IMR-90 (cell line): ENCODE measurements around the gene CAST. TPM values are rescaled to one million over a fixed set of nuclear protein-coding genes. Genes with fewer than 3 reads are reported as not detected.

Experiments
- ATAC-seq: fragments of 200-7000 bp; cut with Tn5 transposase; 2 replicates; pipeline ENCODE4 v1.9.1; 2020; ENCODE audit warnings: low read depth, mild to moderate bottlenecking, moderate library complexity
- BruUV-seq: library from RNA; stranded (reverse); fragments of 400-500 nt; replicated peaks from 2 replicates; lab custom pipeline; 2021; lab: Mats Ljungman, UMichigan
- CTCF ChIA-PET: fragments of 300-600 bp; formaldehyde crosslinking; extraction: SDS; loops from one replicate; lab custom pipeline; 2021; ENCODE audit warnings: antibody characterized with exemption; lab: Yijun Ruan, JAX
- POLR2A ChIA-PET: fragments of 300-600 bp; sonication (Branson Sonifier 250); formaldehyde crosslinking; loops from one replicate; lab custom pipeline; 2022; ENCODE audit warnings: antibody characterized with exemption; ENCODE audit not compliant: unreplicated experiment; lab: Charles Lee
- DNase-seq: peaks from one replicate; pipeline ENCODE4 v3.0.0; 2013
- H2AFZ ChIP-seq: replicated peaks from 2 replicates; pipeline ENCODE3; 2013; ENCODE audit warnings: low read length, mild to moderate bottlenecking; ENCODE audit not compliant: poor library complexity
- H2AK5ac ChIP-seq: 2 replicates; pipeline ENCODE4 v1.6.1; 2013; ENCODE audit warnings: low read depth, low read length, inconsistent platforms
- H2AK9ac ChIP-seq: replicated peaks from 2 replicates; pipeline ENCODE3; 2013; ENCODE audit warnings: mild to moderate bottlenecking, low read depth, low read length, moderate library complexity; ENCODE audit not compliant: poor library complexity
- H2BK120ac ChIP-seq: 2 replicates; pipeline ENCODE4 v1.6.1; 2013; ENCODE audit warnings: low read depth, low read length, inconsistent platforms
- H2BK15ac ChIP-seq: 3 replicates; pipeline ENCODE4 v1.6.1; 2013; ENCODE audit warnings: low read depth, low read length, inconsistent platforms
- H2BK20ac ChIP-seq: 2 replicates; pipeline ENCODE4 v1.6.1; 2013; ENCODE audit warnings: low read depth, mild to moderate bottlenecking, inconsistent platforms, low read length, moderate library complexity
- H2BK5ac ChIP-seq: 2 replicates; pipeline ENCODE4 v1.6.1; 2013; ENCODE audit warnings: mild to moderate bottlenecking, low read depth, low read length, inconsistent platforms; ENCODE audit not compliant: poor library complexity, severe bottlenecking
- H3K14ac ChIP-seq: replicated peaks from 2 replicates; pipeline ENCODE4 v1.6.1; 2013; ENCODE audit warnings: low read depth, low read length, inconsistent platforms
- H3K18ac ChIP-seq: 2 replicates; pipeline ENCODE4 v1.6.1; 2013; ENCODE audit warnings: low read depth, low read length, control low read depth
- H3K23ac ChIP-seq: 2 replicates; pipeline ENCODE4 v1.6.1; 2013; ENCODE audit warnings: low read depth, low read length, inconsistent platforms
- H3K27ac ChIP-seq: 2 replicates; pipeline ENCODE4 v1.5.1; 2013; ENCODE audit warnings: mild to moderate bottlenecking, control low read depth, low read length; ENCODE audit not compliant: insufficient read depth
- H3K27me3 ChIP-seq: 2 replicates; pipeline ENCODE4 v1.6.1; 2013; ENCODE audit warnings: low read length; ENCODE audit not compliant: control insufficient read depth, insufficient read depth
- H3K36me3 ChIP-seq: 2 replicates; pipeline ENCODE4 v1.6.1; 2013; ENCODE audit warnings: low read length, mixed read lengths; ENCODE audit not compliant: control insufficient read depth, insufficient read depth
- H3K4ac ChIP-seq: 2 replicates; pipeline ENCODE4 v1.6.1; 2013; ENCODE audit warnings: low read depth, low read length, inconsistent platforms
- H3K4me1 ChIP-seq: 2 replicates; pipeline ENCODE4 v1.6.1; 2013; ENCODE audit warnings: low read length, mixed read lengths; ENCODE audit not compliant: control insufficient read depth, insufficient read depth
- H3K4me2 ChIP-seq: 2 replicates; pipeline ENCODE4 v1.6.1; 2013; ENCODE audit warnings: low read depth, mild to moderate bottlenecking, control low read depth, low read length, moderate library complexity
- H3K4me3 ChIP-seq: 2 replicates; pipeline ENCODE4 v1.5.1; 2013; ENCODE audit warnings: low read depth, mild to moderate bottlenecking, control low read depth, low read length, moderate library complexity; ENCODE audit not compliant: insufficient read depth
- H3K56ac ChIP-seq: 2 replicates; pipeline ENCODE4 v1.6.1; 2013; ENCODE audit warnings: low read length, inconsistent platforms; ENCODE audit not compliant: insufficient read depth; ENCODE audit errors: extremely low read depth
- H3K79me1 ChIP-seq, 2 experiments: 2 replicates each; pipeline ENCODE4 v1.6.1; 2013; ENCODE audit warnings: low read length in 2 of 2, inconsistent platforms in 1 of 2, low read depth in 1 of 2
- H3K9ac ChIP-seq: 2 replicates; pipeline ENCODE4 v1.6.1; 2013; ENCODE audit warnings: low read depth, low read length, control low read depth
- H3K9me1 ChIP-seq: 2 replicates; pipeline ENCODE4 v1.6.1; 2013; ENCODE audit warnings: low read length, inconsistent platforms; ENCODE audit not compliant: insufficient read depth
- H3K9me3 ChIP-seq: 2 replicates; pipeline ENCODE4 v1.6.1; 2013; ENCODE audit warnings: low read length; ENCODE audit not compliant: control insufficient read depth, insufficient read depth
- H4K20me1 ChIP-seq: 2 replicates; pipeline ENCODE4 v1.6.1; 2013; ENCODE audit warnings: low read length, inconsistent platforms; ENCODE audit not compliant: insufficient read depth
- H4K5ac ChIP-seq: 2 replicates; pipeline ENCODE4 v1.6.1; 2013; ENCODE audit warnings: mild to moderate bottlenecking, low read depth, low read length, control low read depth
- H4K8ac ChIP-seq, 2 experiments: 2 replicates each; pipeline ENCODE4 v1.6.1; 2013; ENCODE audit warnings: low read depth in 2 of 2, low read length in 2 of 2, control low read depth in 1 of 2, inconsistent platforms in 1 of 2
- H4K91ac ChIP-seq: 2 replicates; pipeline ENCODE4 v1.6.1; 2013; ENCODE audit warnings: low read depth, low read length, inconsistent platforms; ENCODE audit not compliant: insufficient read depth
- BHLHE40 ChIP-seq: fragments of 150-350 bp; IDR thresholded peaks from 2 replicates; pipeline ENCODE4 v1.6.1; 2016; ENCODE audit warnings: mild to moderate bottlenecking, low read depth, low read length
- MAZ ChIP-seq: IDR thresholded peaks from 2 replicates; pipeline ENCODE4 v1.6.1; 2012; ENCODE audit warnings: low read depth, mild to moderate bottlenecking, low read length, improper control_type of control experiment, moderate library complexity, borderline replicate concordance
- MXI1 ChIP-seq: IDR thresholded peaks from 2 replicates; pipeline ENCODE4 v1.6.1; 2012; ENCODE audit warnings: low read depth, mild to moderate bottlenecking, low read length, moderate library complexity, borderline replicate concordance
- NFE2L2 ChIP-seq: fragments of 150-350 bp; IDR thresholded peaks from 2 replicates; pipeline ENCODE4 v1.6.1; 2016; ENCODE audit warnings: low read depth, mild to moderate bottlenecking, low read length
- POLR2A ChIP-seq: IDR thresholded peaks from 2 replicates; pipeline ENCODE4 v1.6.1; 2012; ENCODE audit warnings: mild to moderate bottlenecking, low read depth, low read length
- RAD21 ChIP-seq: IDR thresholded peaks from 2 replicates; pipeline ENCODE4 v1.6.1; 2012; ENCODE audit warnings: low read length, improper control_type of control experiment
- RCOR1 ChIP-seq: IDR thresholded peaks from 2 replicates; pipeline ENCODE4 v1.6.1; 2012; ENCODE audit warnings: mild to moderate bottlenecking, low read length, improper control_type of control experiment; ENCODE audit not compliant: insufficient replicate concordance
- RFX5 ChIP-seq: IDR thresholded peaks from 2 replicates; pipeline ENCODE4 v1.8.0; 2012; ENCODE audit warnings: low read depth, mild to moderate bottlenecking, low read length, moderate library complexity
- WGBS, 2 experiments: methylation state at CpG; one replicate each; pipeline versions ENCODE4 v1.1.5 to v1.1.7; 2013; ENCODE audit warnings: missing lambda C conversion rate in 2 of 2; ENCODE audit not compliant: insufficient read length in 1 of 2; ENCODE audit errors: extremely low coverage in 2 of 2; 5-methylcytosine and 5-hydroxymethylcytosine counted together
- dilution Hi-C: fragments of 300-500 bp; cut with HindIII; formaldehyde crosslinking; loops from one replicate; pipeline ENCODE4 v1.14.3; 2018; ENCODE audit warnings: low sequenced_read_pairs; ENCODE audit not compliant: unreplicated experiment
- in situ Hi-C: fragments of 300-500 bp; cut with MboI; formaldehyde crosslinking; loops from 3 replicates; pipeline ENCODE4 v1.14.3; 2019; ENCODE audit warnings: low sequenced_read_pairs, inconsistent platforms, mixed read lengths
- intact Hi-C: fragments of 100-400 bp; cut with micrococcal nuclease; formaldehyde crosslinking; loops from 2 replicates; pipeline ENCODE4 v1.10.0; 2022
- polyA plus RNA-seq, 3 experiments: library from polyadenylated mRNA; depleted of rRNA; stranded (reverse); fragments of >200 nt; gene quantifications; 2 replicates each; pipeline ENCODE4 v1.2.3, GENCODE V29; 2012; ENCODE audit warnings: low replicate concordance in 1 of 3
- total RNA-seq: library from RNA; depleted of rRNA; stranded (reverse); fragments of >200 nt; gene quantifications from 2 replicates; pipeline ENCODE4 v1.2.3, GENCODE V29; 2012
- TF ChIP-seq, protein P1 (sequence below): fragments of 150-350 bp; IDR thresholded peaks from 2 replicates; pipeline ENCODE4 v1.6.1; 2017; ENCODE audit warnings: mild to moderate bottlenecking, antibody characterized with exemption, low read length, low read depth
- TF ChIP-seq, protein P2 (sequence below): fragments of 150-350 bp; IDR thresholded peaks from 2 replicates; pipeline ENCODE4 v1.6.1; 2016; ENCODE audit warnings: low read depth, mild to moderate bottlenecking, low read length, moderate library complexity, borderline replicate concordance

CAST gene
- total and polyA plus RNA-seq, 2 of the 4 experiments (the other 2 are of a cell fraction) = 91.3 to 128 TPM

DNA sequence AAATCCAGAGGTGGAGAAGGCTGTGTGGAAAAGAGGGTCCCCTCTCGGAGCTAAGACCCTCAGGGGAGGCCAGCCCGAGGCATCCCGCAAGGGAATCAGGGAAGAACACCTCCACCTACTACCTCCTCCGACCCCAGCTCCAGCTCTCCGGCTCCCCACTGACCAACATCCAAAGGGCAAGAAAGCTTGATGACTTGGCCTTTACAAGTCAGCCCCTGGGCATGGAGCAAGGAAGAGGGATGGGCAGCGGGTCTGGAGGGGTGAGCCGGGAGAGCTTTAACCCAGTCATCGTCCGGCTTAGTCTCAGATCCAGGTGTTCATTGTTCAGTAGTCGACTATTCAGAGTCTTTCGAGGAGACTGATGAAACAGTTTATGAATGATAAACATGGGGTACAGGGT is 113.5 kb downstream of the CAST start:
- POLR2A ChIA-PET = no interaction called here
- Histone ChIP-seq H3K27me3 (no peaks in the 10 kb centered on the region), H2BK15ac (no peak overlapping the region), H4K8ac (no peak overlapping the region), H2AFZ (no peak overlapping the region), H3K9ac (no peak overlapping the region), H4K20me1 (no peaks in the 10 kb centered on the region), H2BK120ac (no peak overlapping the region), H3K9me3 (no peaks in the 10 kb centered on the region), H2BK20ac (no peak overlapping the region), H3K4me3 (no peak overlapping the region), H3K9me1 (no peaks in the 10 kb centered on the region), H4K5ac (no peak overlapping the region), H3K36me3 (peaks cover 21% of the 10 kb centered on the region), H4K91ac (no peak overlapping the region), H3K79me1 (no peaks in the 10 kb centered on the region), H3K23ac (no peak overlapping the region), H3K56ac (no peak overlapping the region), H2BK5ac (no peak overlapping the region), H3K4me1 (peaks cover 2% of the 10 kb centered on the region), H2AK9ac (no peak overlapping the region), H3K18ac (no peak overlapping the region), H3K4ac (no peak overlapping the region), H3K4me2 (no peak overlapping the region), H3K27ac (no peak overlapping the region), H3K14ac (no peak overlapping the region), H2AK5ac (no peak overlapping the region)
- DNase-seq (no peak), ATAC-seq (no peak)
- WGBS, 2 experiments = 100% methylated on average over 4 of the region's 11 CpGs; no CpG with 5 or more reads in 1 of the 2 experiments
- TF ChIP-seq RFX5 = no peak
- TF ChIP-seq POLR2A = no peak
- no peak for TF ChIP-seq MAZ
- TF ChIP-seq, protein P1, sequence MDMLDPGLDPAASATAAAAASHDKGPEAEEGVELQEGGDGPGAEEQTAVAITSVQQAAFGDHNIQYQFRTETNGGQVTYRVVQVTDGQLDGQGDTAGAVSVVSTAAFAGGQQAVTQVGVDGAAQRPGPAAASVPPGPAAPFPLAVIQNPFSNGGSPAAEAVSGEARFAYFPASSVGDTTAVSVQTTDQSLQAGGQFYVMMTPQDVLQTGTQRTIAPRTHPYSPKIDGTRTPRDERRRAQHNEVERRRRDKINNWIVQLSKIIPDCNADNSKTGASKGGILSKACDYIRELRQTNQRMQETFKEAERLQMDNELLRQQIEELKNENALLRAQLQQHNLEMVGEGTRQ = no peak
- TF ChIP-seq, protein P2, sequence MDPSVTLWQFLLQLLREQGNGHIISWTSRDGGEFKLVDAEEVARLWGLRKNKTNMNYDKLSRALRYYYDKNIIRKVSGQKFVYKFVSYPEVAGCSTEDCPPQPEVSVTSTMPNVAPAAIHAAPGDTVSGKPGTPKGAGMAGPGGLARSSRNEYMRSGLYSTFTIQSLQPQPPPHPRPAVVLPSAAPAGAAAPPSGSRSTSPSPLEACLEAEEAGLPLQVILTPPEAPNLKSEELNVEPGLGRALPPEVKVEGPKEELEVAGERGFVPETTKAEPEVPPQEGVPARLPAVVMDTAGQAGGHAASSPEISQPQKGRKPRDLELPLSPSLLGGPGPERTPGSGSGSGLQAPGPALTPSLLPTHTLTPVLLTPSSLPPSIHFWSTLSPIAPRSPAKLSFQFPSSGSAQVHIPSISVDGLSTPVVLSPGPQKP = no peak
- no peak for TF ChIP-seq NFE2L2
- no peak for TF ChIP-seq RCOR1
- no peak for TF ChIP-seq BHLHE40
- no peak for TF ChIP-seq RAD21
- no peak for TF ChIP-seq MXI1
- BruUV-seq = no TSS peak
- CTCF ChIA-PET = no interaction called here
- dilution Hi-C loops (loop anchor here (25.0 kb wide), 1 partner anchor 387 kb away; no protein-coding TSS in a partner anchor), intact Hi-C loops (no loop called here), in situ Hi-C loops (no loop called here)
